IPS-20b (cell line): ENCODE measurements around the gene PHAF1.

Source experiments
- H3K27ac ChIP-seq: one replicate; pipeline ENCODE4 v1.5.1; 2013; ENCODE audit warnings: low read length
- H3K27me3 ChIP-seq: 2 replicates; pipeline ENCODE4 v1.6.1; 2013; ENCODE audit warnings: mild to moderate bottlenecking, low read length, inconsistent platforms; ENCODE audit not compliant: insufficient read depth
- H3K36me3 ChIP-seq: 2 replicates; pipeline ENCODE4 v1.6.1; 2013; ENCODE audit warnings: low read depth, mild to moderate bottlenecking, inconsistent platforms, low read length, moderate library complexity; ENCODE audit not compliant: insufficient read depth
- H3K4me1 ChIP-seq: 2 replicates; pipeline ENCODE4 v1.6.1; 2013; ENCODE audit warnings: mild to moderate bottlenecking, control low read depth, inconsistent platforms, low read length, moderate library complexity; ENCODE audit not compliant: insufficient read depth
- H3K4me3 ChIP-seq: 2 replicates; pipeline ENCODE4 v1.5.1; 2013; ENCODE audit warnings: mild to moderate bottlenecking, low read length, inconsistent platforms
- H3K9ac ChIP-seq: 2 replicates; pipeline ENCODE4 v1.6.1; 2013; ENCODE audit warnings: low read depth, mild to moderate bottlenecking, inconsistent platforms, low read length, moderate library complexity
- H3K9me3 ChIP-seq: 2 replicates; pipeline ENCODE4 v1.6.1; 2013; ENCODE audit warnings: mild to moderate bottlenecking, low read depth, low read length, inconsistent platforms; ENCODE audit not compliant: insufficient read depth

PHAF1 gene

GRCh38 chr16:67157892-67158635 lies 48.3 kb downstream of the PHAF1 start:
- H3K9me3 ChIP-seq = peaks cover 5% of the 10 kb centered on the region; the same call in 1 of the 2 replicates
- H3K36me3 ChIP-seq = no peaks in the 10 kb centered on the region
- H3K27me3 ChIP-seq = peaks cover 100% of the 10 kb centered on the region
- H3K27ac ChIP-seq = no peak overlapping the region
- H3K4me3 ChIP-seq = no peak overlapping the region
- no peak overlapping the region for H3K9ac ChIP-seq
- H3K4me1 ChIP-seq = no peaks in the 10 kb centered on the region

GRCh38 chr16:67158637-67159600 lies 49.2 kb downstream of the PHAF1 start:
- no peaks in the 10 kb centered on the region for H3K4me1 ChIP-seq
- H3K9ac ChIP-seq = no peak overlapping the region
- peak overlapping the region; percentile 51 for H3K4me3 ChIP-seq
- H3K27ac ChIP-seq = no peak overlapping the region
- peaks cover 5% of the 10 kb centered on the region; the same call in 1 of the 2 replicates for H3K9me3 ChIP-seq
- peaks cover 100% of the 10 kb centered on the region for H3K27me3 ChIP-seq
- no peaks in the 10 kb centered on the region for H3K36me3 ChIP-seq

DNA sequence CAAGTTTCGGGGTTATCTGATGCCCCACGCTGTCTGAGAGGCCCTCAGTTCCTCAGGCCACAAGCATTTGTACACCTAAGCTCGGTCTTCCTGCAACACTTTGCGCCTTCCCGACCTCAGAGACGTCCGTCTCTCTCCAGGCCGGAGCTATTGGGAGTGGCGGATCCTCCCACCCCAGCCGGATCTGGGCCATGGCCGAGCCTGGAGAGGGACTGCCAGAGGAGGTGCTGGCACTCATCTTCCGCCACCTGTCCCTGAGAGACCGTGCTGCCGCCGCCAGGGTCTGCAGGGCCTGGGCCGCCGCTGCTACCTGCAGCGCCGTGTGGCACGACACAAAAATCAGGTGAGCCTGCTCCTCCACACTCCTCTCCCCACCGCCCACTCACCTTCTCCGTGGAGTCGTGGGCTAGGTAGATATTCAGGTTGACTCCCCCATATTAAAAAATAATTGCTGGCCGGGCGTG lies 51.9 kb downstream of the PHAF1 start:
- H3K36me3 ChIP-seq = no peaks in the 10 kb centered on the region
- H3K27me3 ChIP-seq = peaks cover 100% of the 10 kb centered on the region
- no peak overlapping the region for H3K27ac ChIP-seq
- H3K9me3 ChIP-seq = peaks cover 10% of the 10 kb centered on the region
- H3K4me3 ChIP-seq = no peak overlapping the region
- no peaks in the 10 kb centered on the region for H3K4me1 ChIP-seq
- no peak overlapping the region for H3K9ac ChIP-seq

DNA sequence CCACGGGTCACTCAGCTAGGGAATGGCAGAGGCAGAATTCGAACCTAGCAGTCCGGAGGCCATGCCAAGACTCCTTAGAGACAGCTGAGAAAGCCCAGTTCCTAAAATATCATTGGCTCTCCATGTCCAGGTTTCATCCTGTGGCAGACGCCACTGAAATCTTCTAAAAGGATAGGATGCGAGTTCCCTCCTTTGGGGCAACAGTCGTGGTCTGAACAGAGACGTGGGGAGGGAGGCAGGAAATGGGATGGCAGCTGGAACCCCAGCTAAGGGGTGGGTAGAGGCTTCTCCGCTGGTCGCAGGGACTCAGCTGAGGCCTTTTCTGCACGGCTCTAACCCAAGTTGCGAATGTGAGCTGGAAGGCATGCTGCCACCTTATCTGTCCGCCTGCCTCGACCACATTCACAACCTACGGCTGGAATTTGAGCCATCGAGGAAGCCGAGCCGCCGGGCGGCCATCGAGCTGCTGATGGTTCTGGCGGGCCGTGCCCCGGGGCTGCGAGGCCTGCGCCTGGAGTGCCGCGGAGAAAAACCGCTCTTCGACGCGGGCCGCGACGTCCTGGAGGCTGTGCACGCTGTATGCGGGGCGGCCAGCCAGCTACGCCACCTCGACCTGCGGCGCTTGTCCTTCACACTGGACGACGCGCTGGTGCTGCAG lies 52.9 kb downstream of the PHAF1 start:
- H3K9me3 ChIP-seq = peaks cover 10% of the 10 kb centered on the region
- no peaks in the 10 kb centered on the region for H3K36me3 ChIP-seq
- peaks cover 100% of the 10 kb centered on the region for H3K27me3 ChIP-seq
- no peak overlapping the region for H3K27ac ChIP-seq
- no peaks in the 10 kb centered on the region for H3K4me1 ChIP-seq
- H3K4me3 ChIP-seq = peak overlapping the region; percentile 42; the same call in 1 of the 2 replicates
- no peak overlapping the region for H3K9ac ChIP-seq

- Histone ChIP-seq H3K4me3 (peak overlapping the region; percentile 42; the same call in 1 of the 2 replicates), H3K4me1 (no peaks in the 10 kb centered on the region), H3K9ac (no peak overlapping the region), H3K27me3 (peaks cover 100% of the 10 kb centered on the region), H3K27ac (no peak overlapping the region), H3K9me3 (peaks cover 10% of the 10 kb centered on the region), H3K36me3 (no peaks in the 10 kb centered on the region)
Observed at GRCh38 chr16:67163164-67163998, 53.6 kb downstream of the PHAF1 start.

GRCh38 chr16:67163999-67164558 lies 54.3 kb downstream of the PHAF1 start:
- peaks cover 10% of the 10 kb centered on the region for H3K9me3 ChIP-seq
- H3K4me3 ChIP-seq = peak overlapping the region; percentile 42; the same call in 1 of the 2 replicates
- no peak overlapping the region for H3K9ac ChIP-seq
- no peaks in the 10 kb centered on the region for H3K4me1 ChIP-seq
- H3K27me3 ChIP-seq = peaks cover 100% of the 10 kb centered on the region
- H3K27ac ChIP-seq = no peak overlapping the region
- H3K36me3 ChIP-seq = no peaks in the 10 kb centered on the region

GRCh38 chr16:67164599-67165061 lies 54.9 kb downstream of the PHAF1 start, which contains the start of gene HSF4:
Gene HSF4, plus strand, starts transcription at chr16:67164745. Its CDS starts 67 bp downstream, at chr16:67164812.
- Histone ChIP-seq H3K4me1 (no peaks in the 10 kb centered on the region), H3K36me3 (no peaks in the 10 kb centered on the region), H3K4me3 (peak within 1 kb of the TSS; percentile 42; the same call in 1 of the 2 replicates), H3K9me3 (peaks cover 10% of the 10 kb centered on the region), H3K9ac (no peak within 1 kb of the TSS), H3K27ac (no peak within 1 kb of the TSS), H3K27me3 (peaks cover 100% of the 10 kb centered on the region)

GRCh38 chr16:67165121-67166078 lies 55.7 kb downstream of the PHAF1 start:
- no peaks in the 10 kb centered on the region for H3K4me1 ChIP-seq

DNA sequence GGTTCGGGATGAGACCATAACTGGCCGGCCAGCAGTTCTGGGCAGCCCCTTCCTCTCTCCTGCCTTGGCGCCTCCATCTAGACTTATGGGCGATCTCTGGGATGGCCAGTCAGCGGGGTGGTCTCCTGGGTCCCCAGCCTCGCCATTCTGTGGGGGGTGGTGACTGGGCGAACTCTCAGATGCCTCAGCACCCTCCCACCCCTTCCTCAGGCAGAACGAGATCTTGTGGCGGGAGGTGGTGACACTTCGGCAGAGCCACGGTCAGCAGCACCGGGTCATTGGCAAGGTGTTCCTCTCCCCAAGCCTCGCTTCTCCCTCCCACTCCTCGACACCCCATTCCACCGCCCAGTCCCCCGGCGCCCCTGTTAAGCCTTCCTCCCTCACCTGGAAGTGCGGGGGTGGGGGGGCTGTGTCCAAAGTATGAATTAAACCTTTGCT lies 56.4 kb downstream of the PHAF1 start:
- H3K9me3 ChIP-seq = peaks cover 10% of the 10 kb centered on the region
- no peaks in the 10 kb centered on the region for H3K36me3 ChIP-seq
- H3K4me3 ChIP-seq = no peak overlapping the region
- peaks cover 2% of the 10 kb centered on the region for H3K4me1 ChIP-seq
- no peak overlapping the region for H3K9ac ChIP-seq
- no peak overlapping the region for H3K27ac ChIP-seq
- H3K27me3 ChIP-seq = peaks cover 98% of the 10 kb centered on the region

More at GRCh38 chr16:67165121-67166078, 55.7 kb downstream of the PHAF1 start:
- Histone ChIP-seq H3K9ac (no peak overlapping the region), H3K27ac (no peak overlapping the region), H3K9me3 (peaks cover 10% of the 10 kb centered on the region), H3K27me3 (peaks cover 99% of the 10 kb centered on the region), H3K36me3 (no peaks in the 10 kb centered on the region), H3K4me3 (peak overlapping the region; percentile 42; the same call in 1 of the 2 replicates)
